Sigmoid colon (tissue), 7 donors: ENCODE measurements around the gene AP2A2. TPM values are rescaled to one million over a fixed set of nuclear protein-coding genes. Genes with fewer than 3 reads are reported as not detected.

ENCODE experiments used
- DNase-seq: peaks from one replicate; pipeline ENCODE4 v3.0.0-alpha.2; 2019
- H3K27ac ChIP-seq, 4 donors: fragments of 200-600 bp; sonication (generic); one replicate each; pipeline ENCODE4 v1.5.1; 2016 to 2019; ENCODE audit warnings: mild to moderate bottlenecking in 1 of 4
- H3K27me3 ChIP-seq, 3 donors: fragments of 200-600 bp; sonication (generic); one replicate each; pipeline ENCODE4 v1.5.1; 2019; ENCODE audit warnings: mild to moderate bottlenecking in 1 of 3
- H3K36me3 ChIP-seq, 4 donors: fragments of 200-600 bp; sonication (generic); one replicate each; pipeline ENCODE4 v1.5.1; 2016 to 2019
- H3K4me1 ChIP-seq, 4 donors: fragments of 200-600 bp; sonication (generic); one replicate each; pipeline ENCODE4 v1.5.1; 2017 to 2019
- H3K4me3 ChIP-seq, 4 donors: fragments of 200-600 bp; sonication (generic); one replicate each; pipeline ENCODE4 v1.5.1; 2017 to 2019; ENCODE audit warnings: mild to moderate bottlenecking in 2 of 4, moderate library complexity in 1 of 4
- H3K9me3 ChIP-seq, 4 donors: fragments of 200-600 bp in 3 of 4; sonication (generic) in 3 of 4; one replicate each; pipeline versions ENCODE4 v1.5.1 to v1.6.1; 2013 to 2019
- EP300 ChIP-seq, 4 donors: sonication (generic); formaldehyde crosslinking; IDR thresholded peaks; one replicate each; pipeline ENCODE4 v1.6.1; 2017; ENCODE audit warnings: antibody characterized with exemption in 4 of 4
- POLR2A ChIP-seq, 2 donors: fragments of 450-650 bp; IDR thresholded peaks; one replicate each; pipeline ENCODE4 v1.6.1; 2016; ENCODE audit warnings: antibody characterized with exemption in 2 of 2, mild to moderate bottlenecking in 2 of 2, moderate library complexity in 2 of 2
- POLR2AphosphoS5 ChIP-seq, 4 donors: sonication (generic); formaldehyde crosslinking; IDR thresholded peaks; one replicate each; pipeline ENCODE4 v1.6.1; 2017; ENCODE audit warnings: antibody characterized with exemption in 4 of 4
- WGBS, 2 donors: extraction: QIAGEN DNeasy Blood & Tissue Kit; methylation state at CpG; one replicate each; pipeline ENCODE4 v1.1.7; 2013; 5-methylcytosine and 5-hydroxymethylcytosine counted together
- intact Hi-C: fragments of 100-400 bp; cut with DNase I; formaldehyde crosslinking; loops from one replicate; pipeline ENCODE4 v1.15.1; 2023
- polyA plus RNA-seq, 3 donors: library from polyadenylated mRNA; stranded (reverse); fragments of 200-250 nt; gene quantifications; one replicate each; pipeline ENCODE4 v1.2.3, GENCODE V29; 2013
- total RNA-seq, 4 donors: library from RNA; depleted of rRNA; stranded (reverse); fragments of >200 nt; gene quantifications; one replicate each; pipeline ENCODE4 v1.1.0, GENCODE V29; 2016
- TF ChIP-seq, protein P1 (sequence below), 4 experiments: fragments of 450-650 bp in 3 of 4; fragments of 200-600 bp in 1 of 4; IDR thresholded peaks; one replicate each; pipeline ENCODE4 v1.5.1; 2016 to 2019; ENCODE audit warnings: antibody characterized with exemption in 4 of 4, mild to moderate bottlenecking in 3 of 4, moderate library complexity in 2 of 4
- donor health status: healthy with polysubstance abuse.
- donor health status: Bipolar disorder and iron deficiency.
- donor health status: healthy.

Gene AP2A2
- total and polyA plus RNA-seq, 7 donors: 21.0 to 78.4 (median 47.0) TPM

DNA sequence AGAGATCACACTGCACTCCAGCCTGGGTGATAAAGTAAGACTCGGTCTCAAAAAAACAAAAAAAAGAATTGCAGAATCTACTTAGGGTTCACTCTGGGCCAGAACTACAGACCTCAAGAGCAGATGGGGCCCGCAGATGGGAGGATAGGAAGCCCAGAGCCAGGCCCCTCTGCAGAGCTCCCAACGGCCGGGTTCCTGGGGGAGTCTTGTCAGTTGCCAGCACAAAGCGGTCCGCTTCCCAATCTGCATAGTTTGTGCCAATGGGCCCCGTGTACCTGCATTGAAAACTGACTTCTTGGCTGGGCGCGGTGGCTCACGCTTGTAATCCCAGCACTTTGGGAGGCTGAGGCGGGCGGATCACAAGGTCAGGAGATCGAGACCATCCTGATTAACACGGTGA lies 13.4 kb upstream of the AP2A2 start:
- no peak for TF ChIP-seq POLR2A (IDR thresholded peaks at IDR 0.05)
- no peak for TF ChIP-seq POLR2AphosphoS5 (IDR thresholded peaks at IDR 0.05)
- no peak for TF ChIP-seq EP300 (IDR thresholded peaks at IDR 0.05)
- TF ChIP-seq, protein P1, sequence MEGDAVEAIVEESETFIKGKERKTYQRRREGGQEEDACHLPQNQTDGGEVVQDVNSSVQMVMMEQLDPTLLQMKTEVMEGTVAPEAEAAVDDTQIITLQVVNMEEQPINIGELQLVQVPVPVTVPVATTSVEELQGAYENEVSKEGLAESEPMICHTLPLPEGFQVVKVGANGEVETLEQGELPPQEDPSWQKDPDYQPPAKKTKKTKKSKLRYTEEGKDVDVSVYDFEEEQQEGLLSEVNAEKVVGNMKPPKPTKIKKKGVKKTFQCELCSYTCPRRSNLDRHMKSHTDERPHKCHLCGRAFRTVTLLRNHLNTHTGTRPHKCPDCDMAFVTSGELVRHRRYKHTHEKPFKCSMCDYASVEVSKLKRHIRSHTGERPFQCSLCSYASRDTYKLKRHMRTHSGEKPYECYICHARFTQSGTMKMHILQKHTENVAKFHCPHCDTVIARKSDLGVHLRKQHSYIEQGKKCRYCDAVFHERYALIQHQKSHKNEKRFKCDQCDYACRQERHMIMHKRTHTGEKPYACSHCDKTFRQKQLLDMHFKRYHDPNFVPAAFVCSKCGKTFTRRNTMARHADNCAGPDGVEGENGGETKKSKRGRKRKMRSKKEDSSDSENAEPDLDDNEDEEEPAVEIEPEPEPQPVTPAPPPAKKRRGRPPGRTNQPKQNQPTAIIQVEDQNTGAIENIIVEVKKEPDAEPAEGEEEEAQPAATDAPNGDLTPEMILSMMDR (IDR thresholded peaks at IDR 0.05): no peak
- Histone ChIP-seq H3K9me3 (no peaks in the 10 kb centered on the region), H3K4me3 (no peak overlapping the region), H3K27me3 (no peaks in the 10 kb centered on the region), H3K36me3 (no peaks in the 10 kb centered on the region), H3K4me1 (peaks cover 0 to 27% (median 18%) of the 10 kb centered on the region in 4 donors), H3K27ac (peak overlapping the region in 1 of 4 donors; percentile 91)
- intact Hi-C loops: loop anchor here (5.0 kb wide), 1 partner anchor 65 kb away; no protein-coding TSS in a partner anchor
- no peak for DNase-seq
- WGBS, 2 donors: 94 to 95% methylated on average over 14 of the region's 14 CpGs

DNA sequence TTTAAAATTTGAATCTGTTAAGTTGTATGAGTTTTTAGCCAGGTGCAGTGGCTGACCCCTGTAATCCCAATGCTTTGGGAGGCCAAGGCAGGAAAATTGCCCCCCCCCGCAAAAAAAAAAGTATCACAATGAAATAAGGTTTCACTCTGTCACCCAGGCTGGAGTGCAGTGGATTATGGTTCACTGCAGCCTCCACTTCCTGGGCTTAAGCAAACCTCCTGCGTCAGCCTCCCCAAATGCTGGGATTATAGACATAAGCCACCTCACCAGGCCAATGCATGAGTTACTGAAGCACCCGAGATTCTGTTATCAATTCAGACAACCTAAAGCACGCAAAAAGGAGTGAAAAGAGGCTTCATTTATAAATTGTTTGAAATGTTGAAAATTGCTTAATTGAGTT lies 12.6 kb upstream of the AP2A2 start:
- peak overlapping the region in 1 of 4 donors; percentile 39 for H3K27ac ChIP-seq

DNA sequence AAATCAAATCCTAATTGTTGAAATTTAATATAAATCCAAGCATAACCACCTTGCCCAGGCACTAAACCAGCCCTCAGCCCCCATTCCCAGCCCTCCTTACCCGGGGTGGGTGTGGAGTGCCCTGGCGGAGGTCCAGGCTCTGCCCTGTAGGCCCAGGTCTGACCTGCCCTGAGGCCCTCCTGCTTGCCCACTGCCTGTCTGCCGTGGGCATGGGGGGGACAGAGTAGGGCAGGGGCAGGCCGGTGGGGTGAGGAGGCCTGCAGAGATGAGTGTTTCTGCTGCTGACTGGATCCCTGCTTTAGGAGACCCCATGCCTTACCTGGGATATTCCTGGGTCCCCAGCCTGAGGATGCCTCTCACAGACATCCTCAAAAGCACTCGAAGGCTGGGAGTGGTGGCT lies 11.5 kb upstream of the AP2A2 start:
- Histone ChIP-seq H3K27me3 (no peaks in the 10 kb centered on the region), H3K9me3 (no peaks in the 10 kb centered on the region), H3K27ac (peak overlapping the region in 3 of 4 donors; percentile 27 to 55 (median 42)), H3K36me3 (no peaks in the 10 kb centered on the region), H3K4me3 (no peak overlapping the region), H3K4me1 (peaks cover 0 to 27% (median 21%) of the 10 kb centered on the region in 4 donors)
- TF ChIP-seq EP300 (IDR thresholded peaks at IDR 0.05) (no peak), POLR2AphosphoS5 (IDR thresholded peaks at IDR 0.05) (no peak), POLR2A (IDR thresholded peaks at IDR 0.05) (no peak)
- TF ChIP-seq, protein P1 (IDR thresholded peaks at IDR 0.05): no peak
- intact Hi-C loops: loop anchor here (5.0 kb wide), 1 partner anchor 67 kb away; no protein-coding TSS in a partner anchor
- 72 to 77% methylated on average over 5 of the region's 5 CpGs for WGBS, 2 donors
- DNase-seq: no peak

More for the DNA sequence above, 12.6 kb upstream of the AP2A2 start:
- no peak for DNase-seq
- no peaks in the 10 kb centered on the region for H3K27me3 ChIP-seq
- TF ChIP-seq POLR2A (IDR thresholded peaks at IDR 0.05): no peak
- TF ChIP-seq, protein P1 (IDR thresholded peaks at IDR 0.05): no peak
- TF ChIP-seq POLR2AphosphoS5 (IDR thresholded peaks at IDR 0.05): no peak
- TF ChIP-seq EP300 (IDR thresholded peaks at IDR 0.05): no peak
- H3K4me3 ChIP-seq: no peak overlapping the region
- peaks cover 0 to 27% (median 18%) of the 10 kb centered on the region in 4 donors for H3K4me1 ChIP-seq
- no peaks in the 10 kb centered on the region for H3K36me3 ChIP-seq
- 90 to 95% methylated on average over 4 of the region's 4 CpGs for WGBS, 2 donors
- intact Hi-C loops: loop anchor here (5.0 kb wide), 1 partner anchor 66 kb away; no protein-coding TSS in a partner anchor
- H3K9me3 ChIP-seq: no peaks in the 10 kb centered on the region

DNA sequence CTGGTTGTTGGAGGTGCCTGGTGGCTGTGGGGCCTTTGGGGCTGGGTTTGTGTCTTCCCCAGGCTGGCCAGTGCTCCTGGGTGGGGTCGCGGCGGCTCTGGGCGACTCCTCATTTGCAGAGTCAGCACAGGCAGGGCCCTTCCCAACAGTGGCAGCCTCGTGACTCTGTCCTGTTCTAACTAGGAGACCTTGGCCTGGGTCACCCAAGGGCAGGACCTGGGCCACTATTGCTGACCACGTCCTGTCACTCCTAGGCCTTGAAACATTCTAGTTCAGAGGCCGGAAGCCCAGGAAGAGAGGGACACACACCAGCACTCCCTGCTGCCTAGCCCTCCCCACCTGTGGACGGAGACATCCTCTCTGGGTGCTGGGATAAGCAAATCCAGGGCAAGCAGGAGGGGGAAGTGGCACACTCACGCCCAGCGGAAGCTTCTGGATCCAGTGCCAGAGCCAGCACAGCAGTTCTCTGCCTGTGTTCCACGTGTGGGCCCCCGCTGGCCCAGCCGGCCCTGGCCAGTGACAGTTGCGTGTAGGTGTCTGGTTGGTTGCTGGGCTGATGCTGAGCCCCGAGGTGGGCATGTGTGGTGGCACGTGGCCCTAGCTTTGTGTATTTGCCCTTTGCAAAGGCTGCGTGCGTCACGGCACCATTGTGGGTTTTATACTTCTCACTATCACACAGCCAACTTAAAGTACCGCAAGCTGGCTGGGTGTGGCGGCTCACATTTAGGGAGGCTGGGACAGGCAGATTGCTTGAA lies 10.7 kb upstream of the AP2A2 start:
- peak; percentile 87 for DNase-seq
- WGBS, 2 donors: 79 to 88% methylated on average over 21 of the region's 21 CpGs

More for the DNA sequence above, 10.7 kb upstream of the AP2A2 start:
- TF ChIP-seq POLR2AphosphoS5 (IDR thresholded peaks at IDR 0.05): peak in 2 of 4 donors; percentile 19 to 44
- TF ChIP-seq, protein P1 (IDR thresholded peaks at IDR 0.05): no peak
- no peak for TF ChIP-seq POLR2A (IDR thresholded peaks at IDR 0.05)
- Histone ChIP-seq H3K4me1 (peaks cover 0 to 20% (median 15%) of the 10 kb centered on the region in 4 donors), H3K36me3 (no peaks in the 10 kb centered on the region), H3K27ac (peak overlapping the region in 3 of 4 donors; percentile 27 to 55 (median 42)), H3K4me3 (no peak overlapping the region), H3K9me3 (no peaks in the 10 kb centered on the region), H3K27me3 (no peaks in the 10 kb centered on the region)
- intact Hi-C loops: loop anchor here (5.0 kb wide), 1 partner anchor 68 kb away; no protein-coding TSS in a partner anchor
